Measurements from ENCODE around the gene AIG1.

DNA sequence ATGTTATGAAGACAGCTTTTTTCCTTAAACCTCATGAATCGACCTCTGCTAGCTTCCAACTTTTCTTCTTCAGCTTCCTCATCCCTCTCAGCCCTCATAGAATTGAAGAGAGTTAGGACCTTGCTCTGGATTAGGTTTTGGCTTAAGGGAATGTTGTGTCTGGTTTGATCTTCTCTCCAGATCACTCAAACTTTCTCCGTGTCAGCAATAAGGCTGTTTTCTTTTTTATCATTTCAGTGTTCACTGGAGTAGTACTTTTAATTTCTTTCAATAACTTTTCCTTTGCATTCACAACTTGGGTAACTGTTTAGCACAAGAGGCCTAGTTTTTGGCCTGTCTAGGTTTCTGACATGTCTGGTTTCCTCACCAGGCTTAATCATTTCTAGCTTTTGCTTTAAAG lies 32.6 kb downstream of the AIG1 start:
- TF ChIP-seq, protein P1, sequence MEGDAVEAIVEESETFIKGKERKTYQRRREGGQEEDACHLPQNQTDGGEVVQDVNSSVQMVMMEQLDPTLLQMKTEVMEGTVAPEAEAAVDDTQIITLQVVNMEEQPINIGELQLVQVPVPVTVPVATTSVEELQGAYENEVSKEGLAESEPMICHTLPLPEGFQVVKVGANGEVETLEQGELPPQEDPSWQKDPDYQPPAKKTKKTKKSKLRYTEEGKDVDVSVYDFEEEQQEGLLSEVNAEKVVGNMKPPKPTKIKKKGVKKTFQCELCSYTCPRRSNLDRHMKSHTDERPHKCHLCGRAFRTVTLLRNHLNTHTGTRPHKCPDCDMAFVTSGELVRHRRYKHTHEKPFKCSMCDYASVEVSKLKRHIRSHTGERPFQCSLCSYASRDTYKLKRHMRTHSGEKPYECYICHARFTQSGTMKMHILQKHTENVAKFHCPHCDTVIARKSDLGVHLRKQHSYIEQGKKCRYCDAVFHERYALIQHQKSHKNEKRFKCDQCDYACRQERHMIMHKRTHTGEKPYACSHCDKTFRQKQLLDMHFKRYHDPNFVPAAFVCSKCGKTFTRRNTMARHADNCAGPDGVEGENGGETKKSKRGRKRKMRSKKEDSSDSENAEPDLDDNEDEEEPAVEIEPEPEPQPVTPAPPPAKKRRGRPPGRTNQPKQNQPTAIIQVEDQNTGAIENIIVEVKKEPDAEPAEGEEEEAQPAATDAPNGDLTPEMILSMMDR (IDR thresholded peaks at IDR 0.05): no peak
- no peak for TF ChIP-seq POLR2A (IDR thresholded peaks at IDR 0.05)

Data from body of pancreas (tissue), 4 donors.